Stimulated activated CD4-positive, alpha-beta T cell treated with anti-CD3 and anti-CD28 coated beads, Interleukin-12 subunit alpha, Interleukin-12 subunit beta, amount 100 ng/mL, for 48 hours (primary cell): ENCODE measurements around the gene CREBBP.
"Not testable (repeated sequence)": the region's sequence is repeated elsewhere in the genome, so short reads cannot be mapped to it uniquely, and the experiment has no call there.

ENCODE experiments used
- DNase-seq, 3 donors: peaks; one replicate each; pipeline ENCODE4 v3.0.0-alpha.2; 2020; ENCODE audit warnings: low read depth in 2 of 3, low spot score in 1 of 3

The CREBBP gene

GRCh38 chr16:3716831-3717234 lies 163.7 kb downstream of the CREBBP start:
- peak; percentile 17 to 34 (median 17) for DNase-seq

- DNase-seq, result no peak
Measured at GRCh38 chr16:3715430-3715829, 165.1 kb downstream of the CREBBP start.

GRCh38 chr16:3714378-3714777 lies 166.1 kb downstream of the CREBBP start:
- DNase-seq, result not testable (repeated sequence)

DNA sequence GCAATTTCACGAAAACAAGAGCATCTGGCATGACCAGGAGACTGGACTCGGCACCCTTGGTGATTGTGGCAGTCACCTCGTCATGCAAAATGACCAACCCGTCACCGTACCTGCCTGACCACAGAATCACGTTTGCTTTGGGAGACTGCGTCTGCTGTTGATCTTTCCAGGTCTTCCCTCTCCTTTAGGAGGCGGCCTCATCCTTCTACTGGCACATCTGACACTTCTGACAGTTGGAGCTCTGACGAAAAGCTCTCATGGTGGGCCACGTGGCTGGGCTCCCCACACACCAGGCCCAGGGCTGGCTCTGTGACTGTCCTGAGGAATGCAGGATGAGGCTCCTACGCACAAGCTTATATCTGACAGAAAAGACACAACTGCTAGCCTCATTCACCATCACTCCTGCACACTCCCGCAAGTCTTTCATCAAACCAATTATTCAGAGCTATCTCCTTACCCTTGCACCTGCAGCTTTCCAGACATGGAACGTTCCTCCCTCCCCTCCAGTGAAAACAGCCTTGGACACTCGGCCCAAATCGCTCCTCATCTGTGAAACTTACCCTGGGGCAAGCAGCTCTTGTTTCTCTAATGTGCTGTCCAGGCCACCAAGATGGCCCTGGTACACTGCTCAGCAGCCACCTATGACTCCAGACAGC lies 166.8 kb downstream of the CREBBP start:
- no peak for DNase-seq

GRCh38 chr16:3712861-3713372 lies 167.6 kb downstream of the CREBBP start:
- no peak for DNase-seq

DNA sequence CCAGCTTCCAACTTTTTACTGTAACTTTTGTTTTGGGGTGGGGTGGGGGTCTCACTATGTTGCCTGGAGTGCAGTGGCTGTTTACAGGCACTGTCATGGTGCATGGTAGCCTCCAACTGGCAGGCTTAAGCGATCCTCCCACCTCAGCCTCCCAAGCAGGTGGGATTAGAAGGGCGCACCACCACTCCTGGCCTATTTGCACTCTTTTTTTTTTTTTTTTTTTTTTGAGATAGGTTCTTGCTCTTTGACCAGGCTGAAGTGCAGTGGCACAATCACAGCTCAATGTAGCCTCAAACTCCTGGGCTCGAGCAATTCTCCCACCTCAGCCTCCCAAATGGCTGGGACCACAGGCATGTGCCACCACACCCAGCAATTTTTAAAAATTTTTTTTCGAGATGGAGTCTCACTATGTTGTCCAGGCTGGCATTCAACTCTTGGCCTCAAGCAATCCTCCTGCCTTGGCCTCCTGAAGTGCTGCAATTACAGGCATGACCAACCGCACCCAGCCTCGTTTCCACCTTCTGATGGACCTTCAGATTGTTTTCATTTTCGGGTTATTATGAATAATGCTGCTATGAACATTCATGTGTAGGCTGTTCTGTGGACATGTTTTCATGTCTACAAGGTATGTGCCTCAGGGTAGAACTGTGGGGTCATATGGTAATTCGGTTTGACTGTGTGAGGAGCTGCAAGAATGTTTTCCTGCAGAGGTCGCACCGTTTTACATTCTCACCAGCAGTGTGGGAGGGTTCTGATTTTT lies 174.1 kb downstream of the CREBBP start:
- no peak for DNase-seq

DNA sequence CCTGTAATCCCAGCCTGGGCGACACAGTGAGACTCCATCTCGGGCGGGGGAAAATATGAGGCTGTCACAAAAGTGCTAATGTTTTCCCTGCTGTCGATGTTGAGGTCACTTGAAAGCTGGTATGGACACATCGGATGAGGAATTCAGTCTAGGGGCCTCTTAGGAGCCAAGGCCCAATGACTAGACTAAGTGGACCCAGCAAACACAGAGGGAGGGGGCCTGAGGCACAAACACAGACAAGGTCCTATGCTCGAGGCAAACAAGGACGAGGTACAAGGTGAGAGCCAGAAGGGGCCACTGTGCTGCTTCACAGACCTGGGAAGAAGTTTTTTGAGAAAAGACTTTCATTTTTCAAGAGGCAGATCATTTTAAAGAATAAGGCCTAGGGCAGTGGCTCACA lies 178.4 kb downstream of the CREBBP start:
- DNase-seq, result no peak

- no peak for DNase-seq
Measured at GRCh38 chr16:3701531-3701930, 179.0 kb downstream of the CREBBP start.

DNA sequence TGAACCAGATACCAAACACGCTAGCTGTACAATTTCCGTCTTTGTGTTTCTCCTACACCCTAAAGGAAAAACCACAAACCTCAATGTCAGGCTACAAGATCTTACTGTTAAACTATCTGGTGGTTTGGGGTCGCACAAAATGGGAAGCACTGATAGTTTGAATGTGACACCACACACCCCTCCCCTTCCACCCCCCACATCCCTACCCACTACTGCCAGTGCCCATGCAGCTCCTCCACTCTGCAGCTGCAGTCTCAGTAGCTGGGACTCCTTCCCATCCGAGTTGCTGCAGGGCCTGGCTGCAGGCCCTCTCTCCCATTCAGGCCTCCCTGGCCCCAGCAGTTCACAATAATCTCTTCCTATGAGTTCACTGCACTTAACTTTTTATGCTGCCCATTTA lies 181.6 kb downstream of the CREBBP start:
- no peak for DNase-seq

- DNase-seq, result no peak
Measured at GRCh38 chr16:3696425-3697218, 183.9 kb downstream of the CREBBP start.

DNA sequence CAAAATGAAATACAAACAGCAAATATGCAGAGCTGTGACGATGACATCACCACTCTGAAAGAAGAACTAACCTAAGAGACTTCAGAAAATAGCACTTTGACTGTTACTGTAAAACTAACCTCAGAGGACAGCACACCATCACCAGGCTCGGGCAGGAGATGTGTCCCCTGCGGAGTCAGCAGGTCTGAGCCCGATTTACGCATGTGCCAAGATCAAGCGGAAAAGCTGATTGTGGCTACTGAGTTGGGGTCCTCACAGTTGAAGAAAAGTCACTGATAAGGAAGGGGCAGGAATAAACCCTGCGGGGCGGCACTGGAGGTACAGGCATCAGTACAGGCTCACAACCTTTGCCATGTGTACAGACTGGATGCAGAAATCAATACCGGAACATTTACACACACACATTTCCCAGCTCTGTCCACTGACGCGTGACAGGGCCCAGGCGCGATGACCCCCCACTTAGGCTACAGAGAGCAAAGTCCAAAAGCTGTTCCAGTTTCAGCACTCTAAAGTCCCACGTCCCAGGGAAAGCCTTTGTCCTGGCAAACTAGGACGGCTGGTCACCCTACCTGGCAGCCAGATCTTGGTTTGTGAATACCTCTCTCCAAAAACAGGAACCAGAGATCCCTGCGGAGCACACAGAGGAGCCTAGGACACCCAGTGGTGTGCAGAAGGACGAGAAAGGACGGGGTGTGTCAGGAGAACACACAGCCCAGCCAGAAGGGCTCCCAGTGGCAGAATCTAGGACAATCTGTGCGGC lies 184.7 kb downstream of the CREBBP start:
- DNase-seq, result no peak

DNA sequence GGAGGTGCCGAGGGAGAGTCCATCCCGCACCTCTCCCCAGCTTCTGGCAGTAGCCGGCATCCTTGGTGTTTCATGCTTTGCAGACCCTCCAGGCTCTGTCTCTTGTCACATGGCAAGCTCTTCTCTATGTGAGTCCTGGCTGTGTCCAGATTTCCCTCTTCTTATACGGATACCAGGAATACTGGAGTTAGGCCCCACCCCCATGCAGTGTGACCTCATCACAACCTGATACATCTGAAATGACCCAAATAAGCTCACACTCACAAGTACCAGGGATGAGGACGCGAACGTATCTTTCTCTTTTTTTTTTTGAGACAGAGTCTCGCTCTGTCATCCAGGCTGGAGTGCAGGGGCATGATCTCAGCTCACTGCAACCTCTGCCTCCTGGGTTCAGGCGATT lies 186.5 kb downstream of the CREBBP start:
- DNase-seq, result no peak

DNA sequence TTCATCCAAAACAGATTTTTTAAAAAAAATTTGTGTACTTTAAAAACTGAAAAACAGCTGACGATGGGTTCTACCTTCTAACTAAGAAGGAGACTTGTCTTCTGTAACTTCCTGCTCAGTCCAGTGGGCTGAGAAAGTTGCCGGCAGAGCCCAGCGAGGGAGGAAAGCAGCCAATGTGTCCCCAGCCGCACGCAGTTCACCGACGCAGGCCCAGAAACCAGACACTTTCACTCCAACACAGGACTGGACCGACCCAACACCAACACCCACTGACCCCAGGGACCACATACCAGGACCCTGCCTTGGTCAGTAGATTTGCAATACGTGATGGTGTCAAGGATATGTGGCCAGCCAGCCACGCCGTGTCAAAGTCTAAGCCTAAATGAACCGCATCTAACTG lies 188.8 kb downstream of the CREBBP start:
- no peak for DNase-seq

DNA sequence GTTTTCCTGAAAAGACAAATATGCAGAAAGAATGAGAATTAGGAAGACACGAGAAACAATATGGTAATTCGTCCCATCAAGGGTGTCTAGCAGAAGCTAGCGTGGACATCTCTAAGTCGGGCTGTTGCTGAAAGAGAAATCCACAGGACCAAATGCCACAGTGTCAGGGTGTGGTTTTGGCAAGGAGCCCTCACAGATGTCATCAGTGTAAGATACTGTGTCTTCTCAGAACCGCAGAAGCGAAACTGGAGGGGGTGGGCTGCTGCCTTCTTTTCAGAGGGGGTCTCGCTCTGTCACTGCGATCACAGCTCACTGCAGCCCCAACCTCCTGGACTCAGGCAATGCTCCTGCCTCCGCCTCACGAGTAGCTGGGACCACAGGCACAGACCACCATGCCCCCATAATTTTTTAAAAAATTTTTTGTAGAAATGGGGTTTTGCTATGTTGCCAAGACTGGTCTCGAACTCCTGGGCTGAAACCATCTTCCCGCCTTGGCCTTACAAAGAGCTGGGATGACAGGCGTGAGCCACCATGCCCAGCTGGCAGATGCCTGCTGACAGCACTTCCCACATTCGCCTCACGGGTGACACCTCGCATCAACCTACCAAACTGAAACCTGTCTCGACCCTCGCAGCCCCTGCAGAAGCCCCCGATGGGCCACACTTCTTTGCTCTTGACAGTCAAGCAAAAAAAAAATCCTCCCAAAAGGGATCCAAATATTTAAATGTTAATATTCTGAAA lies 189.4 kb downstream of the CREBBP start:
- no peak for DNase-seq

DNA sequence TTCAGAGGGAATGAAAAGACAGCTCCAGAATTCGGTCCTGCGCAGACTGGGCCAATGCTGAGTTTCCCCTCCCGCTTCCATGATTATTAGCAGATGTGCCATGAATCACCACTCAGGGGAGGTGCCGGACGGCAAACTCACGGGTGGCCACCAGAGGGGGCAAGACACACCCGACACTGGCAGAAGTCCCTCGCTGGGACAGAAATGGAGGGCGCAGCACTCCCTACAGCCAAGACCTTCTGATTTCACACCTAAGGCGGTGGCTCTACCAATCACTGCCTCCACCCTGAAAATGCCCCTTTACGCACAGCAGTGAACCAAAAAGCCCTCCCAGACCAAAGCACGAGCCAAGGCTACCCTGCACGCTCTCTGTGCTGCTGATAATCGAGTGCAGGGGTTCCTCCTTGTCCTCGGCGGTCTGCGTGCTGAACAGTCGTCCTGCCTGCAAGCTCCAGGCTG lies 190.0 kb downstream of the CREBBP start:
- DNase-seq, result peak; percentile 75 to 80 (median 77)

GRCh38 chr16:3689731-3690130 lies 190.8 kb downstream of the CREBBP start:
- no peak for DNase-seq

- DNase-seq, result no peak
Measured at GRCh38 chr16:3687792-3688191, 192.7 kb downstream of the CREBBP start.

DNA sequence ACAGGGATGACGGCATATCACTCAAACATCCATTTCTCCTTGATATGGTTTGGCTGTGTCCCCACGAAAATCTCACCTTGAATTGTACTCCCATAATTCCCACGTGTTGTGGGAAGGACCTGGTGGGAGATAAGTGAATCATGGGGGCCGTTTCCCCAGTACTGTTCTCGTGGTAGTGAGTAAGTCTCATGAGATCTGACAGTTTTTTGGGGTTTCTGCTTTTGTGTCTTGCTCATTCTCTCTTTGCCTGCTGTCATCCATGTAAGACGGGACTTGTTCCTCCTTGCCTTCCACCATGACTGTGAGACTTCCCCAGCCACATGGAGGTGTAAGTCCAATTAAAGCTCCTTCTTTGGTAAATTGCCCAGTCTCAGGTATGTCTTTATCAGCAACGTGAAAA lies 193.5 kb downstream of the CREBBP start:
- DNase-seq, result no peak

DNA sequence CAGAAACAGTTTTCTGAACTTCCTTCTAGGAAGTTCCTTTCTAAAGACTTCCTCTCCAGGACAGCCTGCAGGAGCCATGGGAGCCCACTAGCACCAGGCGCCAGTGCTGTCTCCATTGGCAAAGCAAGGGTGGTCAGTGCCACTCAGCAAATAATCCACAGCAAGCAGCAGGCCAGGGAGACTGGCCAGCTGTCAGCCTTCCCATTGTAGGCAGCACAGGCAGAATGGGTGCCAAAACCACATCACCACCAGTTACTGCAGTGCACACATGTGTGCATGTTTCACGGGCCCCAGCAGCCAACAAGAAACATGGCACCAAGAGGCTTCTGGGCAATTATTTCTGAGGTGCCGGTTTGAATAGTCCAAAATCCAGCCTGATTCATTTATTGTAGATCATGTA lies 199.3 kb downstream of the CREBBP start:
- DNase-seq, result no peak

DNA sequence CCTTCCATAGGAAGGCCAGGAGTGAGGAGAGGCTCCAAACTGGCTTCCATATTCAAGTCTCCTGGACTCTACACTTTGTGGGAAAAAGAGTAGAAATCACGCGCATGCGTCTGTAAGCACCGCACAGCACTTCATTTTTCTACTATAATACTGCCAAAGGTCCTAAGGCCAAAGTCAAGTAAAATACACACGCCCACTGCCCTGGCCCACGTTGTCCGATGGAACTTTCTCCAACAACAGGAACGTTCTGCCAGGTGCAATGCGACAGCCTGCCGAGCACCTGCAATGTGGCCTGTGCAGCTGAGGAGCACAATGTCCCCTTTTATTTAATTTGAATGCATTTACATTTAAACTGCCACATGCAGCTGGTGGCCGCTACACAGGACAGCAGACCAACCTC lies 202.5 kb downstream of the CREBBP start:
- no peak for DNase-seq
